Prostate gland (tissue), 2 donors: ENCODE data around the gene SNAI1.

Experiments used
- POLR2A ChIP-seq: fragments of 450-650 bp; IDR thresholded peaks from one replicate; pipeline ENCODE4 v1.6.1; 2016; ENCODE audit warnings: antibody characterized with exemption, mild to moderate bottlenecking
- POLR2AphosphoS5 ChIP-seq: sonication (generic); formaldehyde crosslinking; IDR thresholded peaks from one replicate; pipeline ENCODE4 v1.6.1; 2017; ENCODE audit warnings: antibody characterized with exemption
- TF ChIP-seq, protein P1 (sequence below), 4 experiments: fragments of 200-600 bp in 2 of 4; fragments of 450-650 bp in 2 of 4; sonication (generic) in 2 of 4; IDR thresholded peaks; 1 replicate in 3 of 4; 2 replicates in 1 of 4; pipeline ENCODE4 v1.5.1; 2016 to 2019; ENCODE audit warnings: antibody characterized with exemption in 4 of 4, mild to moderate bottlenecking in 2 of 4, moderate library complexity in 2 of 4

DNA sequence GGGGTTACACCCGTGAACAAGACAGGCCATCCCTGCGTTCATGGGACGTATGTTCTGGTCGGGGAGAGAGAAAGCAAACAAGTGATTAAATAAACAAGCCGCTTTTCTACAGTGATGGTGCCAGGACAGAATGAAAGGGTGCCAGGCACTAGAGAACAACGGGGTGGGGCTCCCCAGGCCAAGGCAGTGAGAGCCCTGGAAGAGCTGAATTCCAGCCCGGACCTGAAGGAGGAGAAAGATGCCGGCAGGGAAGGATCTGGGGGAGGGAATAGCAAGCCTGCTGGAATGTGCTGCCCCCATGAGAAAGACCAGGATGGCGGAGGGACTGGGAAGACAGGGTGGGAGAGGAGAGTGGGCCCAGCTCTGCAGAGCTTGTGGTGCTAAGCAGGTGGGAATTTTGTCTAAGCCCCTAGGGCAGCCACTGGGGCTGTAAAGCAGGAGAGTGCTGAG is 7.5 kb downstream of the SNAI1 start:
- TF ChIP-seq, protein P1, sequence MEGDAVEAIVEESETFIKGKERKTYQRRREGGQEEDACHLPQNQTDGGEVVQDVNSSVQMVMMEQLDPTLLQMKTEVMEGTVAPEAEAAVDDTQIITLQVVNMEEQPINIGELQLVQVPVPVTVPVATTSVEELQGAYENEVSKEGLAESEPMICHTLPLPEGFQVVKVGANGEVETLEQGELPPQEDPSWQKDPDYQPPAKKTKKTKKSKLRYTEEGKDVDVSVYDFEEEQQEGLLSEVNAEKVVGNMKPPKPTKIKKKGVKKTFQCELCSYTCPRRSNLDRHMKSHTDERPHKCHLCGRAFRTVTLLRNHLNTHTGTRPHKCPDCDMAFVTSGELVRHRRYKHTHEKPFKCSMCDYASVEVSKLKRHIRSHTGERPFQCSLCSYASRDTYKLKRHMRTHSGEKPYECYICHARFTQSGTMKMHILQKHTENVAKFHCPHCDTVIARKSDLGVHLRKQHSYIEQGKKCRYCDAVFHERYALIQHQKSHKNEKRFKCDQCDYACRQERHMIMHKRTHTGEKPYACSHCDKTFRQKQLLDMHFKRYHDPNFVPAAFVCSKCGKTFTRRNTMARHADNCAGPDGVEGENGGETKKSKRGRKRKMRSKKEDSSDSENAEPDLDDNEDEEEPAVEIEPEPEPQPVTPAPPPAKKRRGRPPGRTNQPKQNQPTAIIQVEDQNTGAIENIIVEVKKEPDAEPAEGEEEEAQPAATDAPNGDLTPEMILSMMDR (IDR thresholded peaks at IDR 0.05): no peak
- TF ChIP-seq POLR2A (no peak), POLR2AphosphoS5 (peak; percentile 23)
